ENCODE data around the gene TRNP1.
A peak's percentile ranks its signal among the peaks of the same experiment; 100 is the strongest.

The TRNP1 gene

DNA sequence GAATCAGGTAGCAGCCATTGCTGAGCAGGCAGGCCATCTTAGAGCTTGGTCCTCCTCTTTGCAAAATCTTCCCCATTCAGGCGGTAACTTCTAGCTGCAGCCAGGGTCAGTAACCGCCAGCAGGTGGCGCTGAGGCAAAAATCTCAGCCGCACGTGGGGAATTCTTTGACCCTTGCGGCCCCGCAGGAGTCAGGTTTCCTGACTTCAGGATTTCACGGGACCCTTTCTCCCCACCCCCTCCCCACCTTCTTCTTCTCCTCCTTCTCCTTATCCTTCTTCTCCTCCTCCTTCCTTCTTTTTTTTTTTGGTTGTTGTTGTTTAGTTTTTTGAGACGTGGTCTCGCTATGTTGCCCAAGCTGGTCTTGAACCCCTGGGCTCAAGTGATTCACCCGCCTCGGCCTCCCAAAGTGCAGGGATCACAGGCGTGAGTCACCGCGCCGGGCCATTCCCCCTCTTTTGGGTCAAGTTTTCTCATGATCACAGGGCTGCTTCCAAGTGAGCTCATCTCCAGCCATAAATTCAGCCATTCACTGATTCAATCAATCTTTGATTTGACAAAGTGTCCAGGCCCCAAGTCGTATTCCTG lies 52.6 kb downstream of the TRNP1 start:
- TF ChIP-seq, protein P1, sequence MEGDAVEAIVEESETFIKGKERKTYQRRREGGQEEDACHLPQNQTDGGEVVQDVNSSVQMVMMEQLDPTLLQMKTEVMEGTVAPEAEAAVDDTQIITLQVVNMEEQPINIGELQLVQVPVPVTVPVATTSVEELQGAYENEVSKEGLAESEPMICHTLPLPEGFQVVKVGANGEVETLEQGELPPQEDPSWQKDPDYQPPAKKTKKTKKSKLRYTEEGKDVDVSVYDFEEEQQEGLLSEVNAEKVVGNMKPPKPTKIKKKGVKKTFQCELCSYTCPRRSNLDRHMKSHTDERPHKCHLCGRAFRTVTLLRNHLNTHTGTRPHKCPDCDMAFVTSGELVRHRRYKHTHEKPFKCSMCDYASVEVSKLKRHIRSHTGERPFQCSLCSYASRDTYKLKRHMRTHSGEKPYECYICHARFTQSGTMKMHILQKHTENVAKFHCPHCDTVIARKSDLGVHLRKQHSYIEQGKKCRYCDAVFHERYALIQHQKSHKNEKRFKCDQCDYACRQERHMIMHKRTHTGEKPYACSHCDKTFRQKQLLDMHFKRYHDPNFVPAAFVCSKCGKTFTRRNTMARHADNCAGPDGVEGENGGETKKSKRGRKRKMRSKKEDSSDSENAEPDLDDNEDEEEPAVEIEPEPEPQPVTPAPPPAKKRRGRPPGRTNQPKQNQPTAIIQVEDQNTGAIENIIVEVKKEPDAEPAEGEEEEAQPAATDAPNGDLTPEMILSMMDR (IDR thresholded peaks at IDR 0.05; ENCODE audit: low read depth, low read length, missing control alignments): peak; percentile 96
- peak; percentile 58 for DNase-seq
- in situ Hi-C loops (cut with HindIII; ENCODE audit: low pct_ligation_motif_present, low sequenced_read_pairs): no loop called here
- Histone ChIP-seq H3K27me3 (replicated peaks) (no peaks in the 10 kb centered on the region), H3K27ac (no peak overlapping the region), H3K4me3 (ENCODE audit: low read depth, low read length) (no peak overlapping the region), H3K36me3 (replicated peaks) (no peaks in the 10 kb centered on the region)

DNA sequence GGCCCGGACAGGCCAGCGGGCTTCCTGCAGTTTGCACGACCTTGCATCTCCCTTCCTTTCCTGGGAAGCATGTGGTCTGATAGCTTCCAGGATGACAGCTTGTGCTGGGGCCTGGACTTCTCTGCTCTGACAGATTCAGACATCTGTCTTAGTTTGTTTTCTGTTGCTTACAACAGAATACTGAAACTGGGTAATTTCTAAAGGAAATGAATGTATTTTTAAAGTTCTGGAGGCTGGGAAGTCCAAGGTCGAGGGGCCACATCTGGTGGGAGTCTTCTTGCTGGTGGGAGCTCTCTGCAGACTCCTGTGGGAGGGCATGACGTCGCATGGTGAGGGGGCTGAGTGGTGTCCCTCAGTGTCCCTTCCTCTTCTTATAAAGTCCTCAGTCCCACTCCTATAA lies 54.4 kb downstream of the TRNP1 start:
- in situ Hi-C loops (cut with HindIII; ENCODE audit: low pct_ligation_motif_present, low sequenced_read_pairs): no loop called here
- TF ChIP-seq, protein P1 (IDR thresholded peaks at IDR 0.05; ENCODE audit: low read depth, low read length, missing control alignments): no peak
- DNase-seq: no peak

DNA sequence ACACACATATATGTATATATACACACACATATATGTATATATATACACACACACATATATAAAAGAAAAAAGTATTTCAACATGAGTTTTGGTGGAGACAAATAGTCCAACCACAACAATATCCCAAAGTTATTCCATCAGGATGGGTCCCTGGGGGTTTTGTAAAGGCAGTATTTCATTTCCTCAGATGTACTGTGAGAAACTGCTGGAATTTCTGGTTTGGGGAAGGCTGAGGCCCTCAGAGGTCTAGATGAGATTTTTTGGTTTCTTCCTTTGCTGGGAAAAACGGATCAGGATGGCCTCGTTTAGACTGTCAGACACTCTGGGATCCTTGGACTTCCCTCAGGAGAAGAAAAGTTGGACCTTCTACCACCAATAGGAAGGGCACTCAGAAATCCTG lies 55.6 kb downstream of the TRNP1 start:
- Histone ChIP-seq H3K27ac (no peak overlapping the region), H3K36me3 (replicated peaks) (no peaks in the 10 kb centered on the region), H3K27me3 (replicated peaks) (no peaks in the 10 kb centered on the region), H3K4me3 (ENCODE audit: low read depth, low read length) (no peak overlapping the region)
- TF ChIP-seq, protein P1 (IDR thresholded peaks at IDR 0.05; ENCODE audit: low read depth, low read length, missing control alignments): no peak
- no peak for DNase-seq
- in situ Hi-C loops (cut with HindIII; ENCODE audit: low pct_ligation_motif_present, low sequenced_read_pairs): no loop called here

More for the DNA sequence above, 54.4 kb downstream of the TRNP1 start:
- Histone ChIP-seq H3K4me3 (ENCODE audit: low read depth, low read length) (no peak overlapping the region), H3K27ac (no peak overlapping the region), H3K27me3 (replicated peaks) (no peaks in the 10 kb centered on the region), H3K36me3 (replicated peaks) (no peaks in the 10 kb centered on the region)

DNA sequence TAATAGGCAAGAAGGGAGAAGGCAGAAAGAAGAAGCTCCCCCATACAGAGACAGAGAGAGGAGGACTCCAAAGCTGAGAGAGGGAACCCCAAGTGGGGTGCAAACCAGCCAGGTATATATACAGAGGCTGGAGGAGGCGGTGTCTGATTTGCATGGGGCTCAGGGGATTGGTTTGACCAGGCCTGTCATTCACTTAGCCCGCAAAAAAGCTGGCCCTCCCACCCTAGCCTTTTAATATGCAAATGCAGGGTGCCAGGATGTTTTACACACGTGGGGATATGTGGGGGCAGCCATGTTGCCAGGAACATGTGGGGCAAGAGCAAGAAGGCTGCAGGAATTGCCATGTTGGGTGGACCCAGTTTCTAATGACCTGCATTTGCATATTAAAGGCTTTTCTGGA lies 56.1 kb downstream of the TRNP1 start:
- in situ Hi-C loops (cut with HindIII; ENCODE audit: low pct_ligation_motif_present, low sequenced_read_pairs): loop anchor here (25.0 kb wide), 1 partner anchor 87 kb away; the partner anchor contains the start of gene KDF1
- DNase-seq: no peak
- H3K27ac ChIP-seq: no peak overlapping the region
- H3K36me3 ChIP-seq (replicated peaks): no peaks in the 10 kb centered on the region
- H3K4me3 ChIP-seq (ENCODE audit: low read depth, low read length): no peak overlapping the region
- H3K27me3 ChIP-seq (replicated peaks): no peaks in the 10 kb centered on the region
- TF ChIP-seq, protein P1 (IDR thresholded peaks at IDR 0.05; ENCODE audit: low read depth, low read length, missing control alignments): no peak

All from brain microvascular endothelial cell (primary cell).